Lower leg skin (tissue), 4 donors: ENCODE data around the gene LRRC46. TPM values are rescaled to one million over a fixed set of nuclear protein-coding genes. Genes with fewer than 3 reads are reported as not detected.

Source experiments
- DNase-seq, 2 donors: peaks; one replicate each; pipeline ENCODE4 v3.0.0-alpha.2; 2019; ENCODE audit warnings: low spot score in 2 of 2
- H3K4me3 ChIP-seq: fragments of 200-600 bp; sonication (generic); 2 replicates; pipeline ENCODE4 v1.5.1; 2017; ENCODE audit warnings: mild to moderate bottlenecking, low read depth; ENCODE audit not compliant: poor library complexity, severe bottlenecking
- CTCF ChIP-seq, 3 donors: fragments of 450-650 bp; IDR thresholded peaks; one replicate each; pipeline ENCODE4 v1.5.1; 2016; ENCODE audit warnings: antibody characterized with exemption in 3 of 3, mild to moderate bottlenecking in 3 of 3, moderate library complexity in 2 of 3
- POLR2A ChIP-seq, 2 donors: fragments of 450-650 bp; IDR thresholded peaks; one replicate each; pipeline ENCODE4 v1.6.1; 2016 to 2017; ENCODE audit warnings: antibody characterized with exemption in 2 of 2, mild to moderate bottlenecking in 1 of 2, moderate library complexity in 1 of 2
- WGBS, 2 donors: methylation state at CpG; one replicate each; pipeline ENCODE4 v1.1.5; 2018; 5-methylcytosine and 5-hydroxymethylcytosine counted together
- intact Hi-C: fragments of 100-400 bp; cut with DNase I; formaldehyde crosslinking; loops from one replicate; pipeline ENCODE4 v1.15.0; 2023; ENCODE audit warnings: low total_unique reads
- total RNA-seq, 4 donors: library from RNA; depleted of rRNA; stranded (reverse); fragments of >200 nt; gene quantifications; one replicate each; pipeline ENCODE4 v1.1.0, GENCODE V29; 2016

Gene LRRC46
- total RNA-seq, 4 donors from 2014 or later, result not detected

GRCh38 chr17:47806913-47807255, 24.6 kb upstream of the LRRC46 start:
- H3K4me3 ChIP-seq, result no peak overlapping the region
- intact Hi-C loops, result no loop called here
- WGBS, 2 donors, result 76 to 86% methylated on average over 9 of the region's 9 CpGs
- DNase-seq, result peak in 1 of 2 donors; percentile 58
- TF ChIP-seq CTCF (IDR thresholded peaks at IDR 0.05) (no peak), POLR2A (IDR thresholded peaks at IDR 0.05) (no peak)

GRCh38 chr17:47807421-47807820, 24.0 kb upstream of the LRRC46 start:
- WGBS, 2 donors, result 78 to 85% methylated on average over 11 of the region's 11 CpGs
- no peak overlapping the region for H3K4me3 ChIP-seq
- peak in 1 of 2 donors; percentile 67 for DNase-seq
- intact Hi-C loops, result no loop called here
- TF ChIP-seq POLR2A (IDR thresholded peaks at IDR 0.05) (no peak), CTCF (IDR thresholded peaks at IDR 0.05) (no peak)

- 94 to 96% methylated on average over 20 of the region's 20 CpGs for WGBS, 2 donors
- DNase-seq, result peak in 1 of 2 donors; percentile 74
- intact Hi-C loops, result no loop called here
- H3K4me3 ChIP-seq, result no peak overlapping the region
- TF ChIP-seq POLR2A (IDR thresholded peaks at IDR 0.05), result no peak
- TF ChIP-seq CTCF (IDR thresholded peaks at IDR 0.05), result no peak
Observed at GRCh38 chr17:47808036-47808829, 23.2 kb upstream of the LRRC46 start.

GRCh38 chr17:47808830-47809480, 22.5 kb upstream of the LRRC46 start:
- intact Hi-C loops, result no loop called here
- 94 to 95% methylated on average over 18 to 22 of the region's 22 CpGs for WGBS, 2 donors
- DNase-seq, result peak in 1 of 2 donors; percentile 81
- H3K4me3 ChIP-seq, result no peak overlapping the region
- TF ChIP-seq CTCF (IDR thresholded peaks at IDR 0.05) (no peak), POLR2A (IDR thresholded peaks at IDR 0.05) (no peak)

GRCh38 chr17:47810200-47810821, 21.2 kb upstream of the LRRC46 start:
- H3K4me3 ChIP-seq, result no peak overlapping the region
- TF ChIP-seq CTCF (IDR thresholded peaks at IDR 0.05), result no peak
- intact Hi-C loops, result no loop called here
- WGBS, 2 donors, result 42 to 50% methylated on average over 10 of the region's 10 CpGs
- peak in 1 of 2 donors; percentile 76 for DNase-seq
